ENCODE data around the gene TMEM273. TPM values are rescaled to one million over a fixed set of nuclear protein-coding genes. Genes with fewer than 3 reads are reported as not detected.
"Not testable (repeated sequence)": the region's sequence is repeated elsewhere in the genome, so short reads cannot be mapped to it uniquely, and the experiment has no call there.

Gene TMEM273
- total and polyA plus RNA-seq, 2 of the 4 experiments (the other 2 are of a cell fraction) = not detected

DNA sequence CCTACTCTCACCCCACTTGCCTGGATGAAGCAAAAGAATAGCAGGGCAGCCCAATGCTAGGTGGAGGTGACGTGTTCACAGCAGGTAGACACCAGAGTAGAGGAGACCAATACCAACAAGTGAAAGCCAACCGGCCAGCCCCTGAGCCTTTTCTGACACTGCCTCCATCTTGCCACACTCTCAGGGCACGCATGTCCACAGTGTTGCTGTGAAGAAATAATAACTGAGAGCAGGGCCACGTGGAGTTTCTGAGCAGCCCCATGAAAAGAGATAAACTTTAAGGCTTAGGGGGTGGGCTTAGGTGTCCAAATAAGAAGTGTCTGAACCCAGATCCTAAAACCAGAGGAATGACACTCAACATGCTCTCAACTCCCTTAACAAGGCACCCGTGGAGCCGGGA, 9.0 kb upstream of the TMEM273 start:
- no peaks in the 10 kb centered on the region for H3K9me3 ChIP-seq (ENCODE audit: control insufficient read depth, insufficient read depth, low read length)
- H3K27ac ChIP-seq (ENCODE audit: insufficient read depth, low read length) = no peak overlapping the region
- DNase-seq = no peak
- no peak overlapping the region for H3K14ac ChIP-seq (replicated peaks; ENCODE audit: low read depth, low read length)
- no peak for TF ChIP-seq NFE2L2 (IDR thresholded peaks at IDR 0.05; ENCODE audit: low read depth, low read length)
- no peak for TF ChIP-seq SMC3 (IDR thresholded peaks at IDR 0.05; ENCODE audit: low read depth, low read length)
- TF ChIP-seq, protein P1, sequence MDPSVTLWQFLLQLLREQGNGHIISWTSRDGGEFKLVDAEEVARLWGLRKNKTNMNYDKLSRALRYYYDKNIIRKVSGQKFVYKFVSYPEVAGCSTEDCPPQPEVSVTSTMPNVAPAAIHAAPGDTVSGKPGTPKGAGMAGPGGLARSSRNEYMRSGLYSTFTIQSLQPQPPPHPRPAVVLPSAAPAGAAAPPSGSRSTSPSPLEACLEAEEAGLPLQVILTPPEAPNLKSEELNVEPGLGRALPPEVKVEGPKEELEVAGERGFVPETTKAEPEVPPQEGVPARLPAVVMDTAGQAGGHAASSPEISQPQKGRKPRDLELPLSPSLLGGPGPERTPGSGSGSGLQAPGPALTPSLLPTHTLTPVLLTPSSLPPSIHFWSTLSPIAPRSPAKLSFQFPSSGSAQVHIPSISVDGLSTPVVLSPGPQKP (IDR thresholded peaks at IDR 0.05; ENCODE audit: borderline replicate concordance, low read depth, low read length) = no peak
- TF ChIP-seq MAZ (IDR thresholded peaks at IDR 0.05; ENCODE audit: borderline replicate concordance, low read depth, low read length) = no peak
- H3K56ac ChIP-seq (ENCODE audit: extremely low read depth, insufficient read depth, low read length) = no peak overlapping the region
- H3K9ac ChIP-seq (ENCODE audit: low read depth, low read length) = no peak overlapping the region
- no peaks in the 10 kb centered on the region for H4K20me1 ChIP-seq (ENCODE audit: insufficient read depth, low read length)
- H3K4me3 ChIP-seq (ENCODE audit: insufficient read depth, low read depth, low read length) = no peak overlapping the region
- H3K36me3 ChIP-seq (ENCODE audit: control insufficient read depth, insufficient read depth, low read length) = no peaks in the 10 kb centered on the region
- H4K8ac ChIP-seq (ENCODE audit: low read depth in 2 of 2, low read length in 2 of 2) = no peak overlapping the region
- no peak overlapping the region for H2BK20ac ChIP-seq (ENCODE audit: low read depth, low read length)
- ChIA-PET POLR2A (ENCODE audit: unreplicated experiment) (no interaction called here), CTCF (no interaction called here)
- BruUV-seq (replicated peaks) = no TSS peak
- H3K23ac ChIP-seq (ENCODE audit: low read depth, low read length) = no peak overlapping the region
- no peak overlapping the region for H2AK9ac ChIP-seq (replicated peaks; ENCODE audit: low read depth, low read length, poor library complexity)
- ATAC-seq (ENCODE audit: low read depth) = no peak
- H2BK15ac ChIP-seq (ENCODE audit: low read depth, low read length) = no peak overlapping the region
- peaks cover 8% of the 10 kb centered on the region for H3K27me3 ChIP-seq (ENCODE audit: control insufficient read depth, insufficient read depth, low read length)
- WGBS, 2 experiments (ENCODE audit: extremely low coverage in 2 of 2, insufficient read length in 1 of 2) = no CpG with 5 or more reads among the region's 6 CpGs
- no peaks in the 10 kb centered on the region for H3K9me1 ChIP-seq (ENCODE audit: insufficient read depth, low read length)
- dilution Hi-C loops (cut with HindIII; ENCODE audit: low sequenced_read_pairs, unreplicated experiment) = no loop called here
- no peak overlapping the region for H2BK120ac ChIP-seq (ENCODE audit: low read depth, low read length)
- no peak overlapping the region for H4K91ac ChIP-seq (ENCODE audit: insufficient read depth, low read depth, low read length)
- no peaks in the 10 kb centered on the region for H3K4me1 ChIP-seq (ENCODE audit: control insufficient read depth, insufficient read depth, low read length)
- H2BK5ac ChIP-seq (ENCODE audit: low read depth, low read length, poor library complexity, severe bottlenecking) = no peak overlapping the region
- H3K79me1 ChIP-seq (ENCODE audit: low read depth in 1 of 2, low read length in 2 of 2) = no peaks in the 10 kb centered on the region
- H3K4ac ChIP-seq (ENCODE audit: low read depth, low read length) = no peak overlapping the region
- intact Hi-C loops (cut with micrococcal nuclease) = no loop called here
- no peak overlapping the region for H3K4me2 ChIP-seq (ENCODE audit: low read depth, low read length)
- in situ Hi-C loops (cut with MboI; ENCODE audit: low sequenced_read_pairs) = no loop called here
- no peak overlapping the region for H2AK5ac ChIP-seq (ENCODE audit: low read depth, low read length)
- no peak overlapping the region for H4K5ac ChIP-seq (ENCODE audit: low read depth, low read length)
- no peak overlapping the region for H3K18ac ChIP-seq (ENCODE audit: low read depth, low read length)
- H2AFZ ChIP-seq (replicated peaks; ENCODE audit: low read length, poor library complexity) = no peak overlapping the region

DNA sequence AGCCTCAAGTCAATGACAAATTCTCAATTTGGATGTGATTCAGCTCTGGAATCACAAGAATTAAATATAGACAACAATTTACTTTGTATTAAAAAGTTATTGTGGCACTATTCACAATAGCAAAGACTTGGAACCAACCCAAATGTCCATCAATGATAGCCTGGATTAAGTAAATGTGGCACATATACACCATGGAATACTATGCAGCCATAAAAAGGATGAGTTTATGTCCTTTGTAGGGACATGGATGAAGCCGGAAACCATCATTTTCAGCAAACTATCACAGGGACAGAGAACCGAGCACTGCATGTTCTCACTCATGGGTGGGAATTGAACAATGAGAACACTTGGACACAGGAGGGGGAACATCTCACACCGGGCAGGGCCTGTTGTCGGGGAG, 7.7 kb upstream of the TMEM273 start:
- H3K36me3 ChIP-seq (ENCODE audit: control insufficient read depth, insufficient read depth, low read length); POLR2A ChIA-PET (ENCODE audit: unreplicated experiment); H3K4me2 ChIP-seq (ENCODE audit: low read depth, low read length); H2BK5ac ChIP-seq (ENCODE audit: low read depth, low read length, poor library complexity, severe bottlenecking); H4K5ac ChIP-seq (ENCODE audit: low read depth, low read length); CTCF ChIA-PET; H2AFZ ChIP-seq (replicated peaks; ENCODE audit: low read length, poor library complexity); H2BK120ac ChIP-seq (ENCODE audit: low read depth, low read length); H3K4ac ChIP-seq (ENCODE audit: low read depth, low read length); in situ Hi-C loops (cut with MboI; ENCODE audit: low sequenced_read_pairs); DNase-seq; H3K4me3 ChIP-seq (ENCODE audit: insufficient read depth, low read depth, low read length); dilution Hi-C loops (cut with HindIII; ENCODE audit: low sequenced_read_pairs, unreplicated experiment); H3K4me1 ChIP-seq (ENCODE audit: control insufficient read depth, insufficient read depth, low read length); H4K20me1 ChIP-seq (ENCODE audit: insufficient read depth, low read length); H2AK5ac ChIP-seq (ENCODE audit: low read depth, low read length); H3K9me3 ChIP-seq (ENCODE audit: control insufficient read depth, insufficient read depth, low read length); H3K56ac ChIP-seq (ENCODE audit: extremely low read depth, insufficient read depth, low read length); H3K9me1 ChIP-seq (ENCODE audit: insufficient read depth, low read length); H2BK20ac ChIP-seq (ENCODE audit: low read depth, low read length); H3K27me3 ChIP-seq (ENCODE audit: control insufficient read depth, insufficient read depth, low read length); H3K18ac ChIP-seq (ENCODE audit: low read depth, low read length); H2BK15ac ChIP-seq (ENCODE audit: low read depth, low read length); H3K79me1 ChIP-seq (ENCODE audit: low read depth in 1 of 2, low read length in 2 of 2); H2AK9ac ChIP-seq (replicated peaks; ENCODE audit: low read depth, low read length, poor library complexity); intact Hi-C loops (cut with micrococcal nuclease); H4K8ac ChIP-seq (ENCODE audit: low read depth in 2 of 2, low read length in 2 of 2); H3K9ac ChIP-seq (ENCODE audit: low read depth, low read length); ATAC-seq (ENCODE audit: low read depth); BruUV-seq (replicated peaks); H3K14ac ChIP-seq (replicated peaks; ENCODE audit: low read depth, low read length); H4K91ac ChIP-seq (ENCODE audit: insufficient read depth, low read depth, low read length); H3K27ac ChIP-seq (ENCODE audit: insufficient read depth, low read length); H3K23ac ChIP-seq (ENCODE audit: low read depth, low read length): not testable (repeated sequence)
- whole genome bisulfite sequencing, 2 experiments (ENCODE audit: extremely low coverage in 2 of 2, insufficient read length in 1 of 2) = no CpG with 5 or more reads among the region's 4 CpGs
